HG03520 (cell line): ENCODE measurements around the gene ZNF853.

Experiments used
- ATAC-seq: cut with Tn5 transposase; IDR thresholded peaks from one replicate; pipeline ENCODE4 v1.9.1; 2021; ENCODE audit warnings: mild to moderate bottlenecking, moderate library complexity; ENCODE audit not compliant: unreplicated experiment

The ZNF853 gene

GRCh38 chr7:6604458-6604857, 11.0 kb upstream of the ZNF853 start:
- ATAC-seq: no peak

GRCh38 chr7:6606866-6607583, 8.4 kb upstream of the ZNF853 start:
- no peak for ATAC-seq

- ATAC-seq: no peak
Measured at GRCh38 chr7:6607651-6608051, 7.8 kb upstream of the ZNF853 start.

- no peak for ATAC-seq
Measured at GRCh38 chr7:6608081-6608480, 7.3 kb upstream of the ZNF853 start.

GRCh38 chr7:6608794-6609193, 6.6 kb upstream of the ZNF853 start:
- no peak for ATAC-seq

GRCh38 chr7:6612819-6613218, 2.6 kb upstream of the ZNF853 start:
- ATAC-seq: no peak

- no peak for ATAC-seq
Measured at GRCh38 chr7:6613706-6614105, 1.7 kb upstream of the ZNF853 start.

- ATAC-seq: no peak
Measured at GRCh38 chr7:6615723-6616555, 529 bp downstream of the ZNF853 start.

- ATAC-seq: no peak
Measured at GRCh38 chr7:6616854-6617643, 1.6 kb downstream of the ZNF853 start.

- ATAC-seq: no peak
Measured at GRCh38 chr7:6618621-6619020, 3.2 kb downstream of the ZNF853 start.

GRCh38 chr7:6619961-6620360, 4.6 kb downstream of the ZNF853 start:
- ATAC-seq: no peak

- no peak for ATAC-seq
Measured at GRCh38 chr7:6621195-6622133, 6.1 kb downstream of the ZNF853 start.

GRCh38 chr7:6622134-6622710, 6.8 kb downstream of the ZNF853 start:
- ATAC-seq: no peak

GRCh38 chr7:6623589-6624245, 8.3 kb downstream of the ZNF853 start:
- ATAC-seq: no peak

GRCh38 chr7:6624246-6624611, 8.8 kb downstream of the ZNF853 start:
- ATAC-seq: no peak

- no peak for ATAC-seq
Measured at GRCh38 chr7:6628045-6628444, 12.6 kb downstream of the ZNF853 start.

GRCh38 chr7:6630007-6630849, 14.8 kb downstream of the ZNF853 start:
- ATAC-seq: no peak

GRCh38 chr7:6631605-6632004, 16.2 kb downstream of the ZNF853 start:
- no peak for ATAC-seq

- no peak for ATAC-seq
Measured at GRCh38 chr7:6634021-6634420, 18.6 kb downstream of the ZNF853 start.
